Cardiac fibroblast (primary cell): ENCODE data around the gene FOXI1.

Experiments used
- DNase-seq, 2 donors: peaks; one replicate each; pipeline versions ENCODE4 v3.0.0 to v3.0.0-alpha.2; 2010; ENCODE audit warnings: low read depth in 2 of 2
- H3K4me3 ChIP-seq, 2 donors: replicated peaks in 1 of 2; 1 replicate in 1 of 2; 2 replicates in 1 of 2; pipeline ENCODE4 v1.5.1; 2011; ENCODE audit warnings: low read depth in 2 of 2, low read length in 2 of 2, mild to moderate bottlenecking in 2 of 2, moderate library complexity in 1 of 2
- CTCF ChIP-seq: IDR thresholded peaks from one replicate; pipeline ENCODE4 v1.5.1; 2011; ENCODE audit warnings: low read depth, mild to moderate bottlenecking, low read length, inconsistent platforms

The FOXI1 gene

GRCh38 chr5:170077526-170077925 lies 28.2 kb upstream of the FOXI1 start:
- DNase-seq: no peak
- TF ChIP-seq CTCF: no peak
- no peak overlapping the region for H3K4me3 ChIP-seq

GRCh38 chr5:170078458-170078857 lies 27.2 kb upstream of the FOXI1 start:
- H3K4me3 ChIP-seq: no peak overlapping the region
- no peak for DNase-seq
- TF ChIP-seq CTCF: no peak

- no peak overlapping the region for H3K4me3 ChIP-seq
- no peak for TF ChIP-seq CTCF
- DNase-seq: no peak
Measured at GRCh38 chr5:170078931-170079330, 26.8 kb upstream of the FOXI1 start.

GRCh38 chr5:170080217-170080616 lies 25.5 kb upstream of the FOXI1 start:
- no peak for DNase-seq
- no peak overlapping the region for H3K4me3 ChIP-seq
- no peak for TF ChIP-seq CTCF

- TF ChIP-seq CTCF: no peak
- no peak for DNase-seq
- H3K4me3 ChIP-seq: no peak overlapping the region
Measured at GRCh38 chr5:170080786-170081445, 24.8 kb upstream of the FOXI1 start.

- H3K4me3 ChIP-seq: no peak overlapping the region
- DNase-seq: no peak
- no peak for TF ChIP-seq CTCF
Measured at GRCh38 chr5:170081616-170082015, 24.1 kb upstream of the FOXI1 start.

- DNase-seq: no peak
- TF ChIP-seq CTCF: no peak
- H3K4me3 ChIP-seq: no peak overlapping the region
Measured at GRCh38 chr5:170082701-170083100, 23.0 kb upstream of the FOXI1 start.
